Activated naive CD4-positive, alpha-beta T cell treated with anti-CD3 and anti-CD28 coated beads, Interleukin-2, amount 50 U/mL, for 16 hours (primary cell): ENCODE results near the gene PRDM5.
"Not testable (repeated sequence)": the region's sequence is repeated elsewhere in the genome, so short reads cannot be mapped to it uniquely, and the experiment has no call there.

ENCODE experiments used
- DNase-seq: peaks from one replicate; pipeline ENCODE4 v3.0.0-alpha.2; 2020

Gene PRDM5

DNA sequence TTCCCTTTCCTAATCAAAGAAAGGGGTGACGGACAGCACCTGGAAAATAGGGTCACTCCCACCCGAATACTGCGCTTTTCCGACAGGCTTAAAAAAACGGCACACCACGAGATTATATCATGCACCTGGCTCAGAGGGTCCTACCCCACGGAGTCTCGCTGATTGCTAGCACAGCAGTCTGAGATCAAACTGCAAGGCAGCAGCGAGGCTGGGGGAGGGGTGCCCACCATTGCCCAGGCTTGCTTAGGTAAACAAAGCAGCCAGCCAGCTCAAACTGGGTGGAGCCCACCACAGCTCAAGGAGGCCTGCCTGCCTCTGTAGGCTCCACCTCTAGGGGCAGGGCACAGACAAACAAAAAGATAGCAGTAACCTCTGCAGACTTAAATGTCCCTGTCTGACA is 180.9 kb downstream of the PRDM5 start:
- not testable (repeated sequence) for DNase-seq

DNA sequence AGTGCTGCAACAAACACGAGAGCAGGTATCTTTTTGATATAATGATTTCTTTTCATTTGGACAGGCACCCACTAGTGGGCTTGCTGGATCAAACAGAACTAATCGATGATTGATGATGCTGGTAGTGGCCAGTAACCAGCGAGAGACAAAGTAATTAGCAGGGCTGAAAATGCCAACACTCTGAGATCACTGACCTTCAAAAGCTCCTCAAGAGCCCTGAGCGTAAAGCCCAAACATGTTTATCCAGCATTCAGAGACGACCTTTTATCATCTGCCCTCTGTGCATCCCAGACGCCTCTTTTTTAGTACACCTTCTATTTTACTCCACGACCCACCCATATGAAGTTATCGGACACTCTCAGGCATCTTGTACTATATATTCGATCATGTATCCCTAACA is 186.2 kb downstream of the PRDM5 start:
- DNase-seq = no peak

DNA sequence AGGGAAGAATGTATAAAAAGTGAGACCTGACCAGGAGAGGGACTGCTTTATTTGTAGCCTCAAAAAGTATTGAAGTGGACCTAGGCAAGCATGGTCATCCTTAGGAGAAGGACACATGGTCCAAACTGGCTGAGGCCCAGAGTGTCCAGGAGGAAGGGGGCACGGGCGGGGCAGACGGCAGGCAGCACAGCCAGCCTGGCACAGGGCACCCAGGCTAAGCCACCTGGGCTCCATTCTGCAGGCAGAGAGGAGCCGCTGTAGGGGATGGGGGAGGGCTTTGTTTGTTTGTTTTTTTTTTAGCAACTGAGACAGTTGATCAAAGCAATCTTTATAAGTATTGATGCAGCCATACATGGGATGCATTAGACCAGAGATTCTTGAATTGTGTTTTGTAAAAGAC is 188.6 kb downstream of the PRDM5 start:
- no peak for DNase-seq

DNA sequence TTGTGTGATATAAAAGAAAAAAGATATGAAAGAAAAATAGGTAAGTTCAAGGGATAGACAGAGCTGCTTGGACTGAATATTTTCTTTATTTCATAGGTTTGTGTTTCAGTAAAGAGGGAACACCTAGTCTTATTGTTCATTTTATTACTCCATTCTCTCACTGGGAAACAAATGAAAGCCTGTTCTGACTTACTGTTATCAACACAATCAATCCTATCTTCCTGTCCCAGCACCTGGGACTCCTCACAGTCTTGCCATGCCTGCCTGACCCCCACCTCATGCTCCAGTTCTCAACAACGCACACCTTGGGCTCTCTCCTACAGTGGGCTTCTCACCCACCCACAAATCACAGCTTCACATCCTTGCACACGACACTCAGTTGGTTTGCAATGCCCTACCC is 189.5 kb downstream of the PRDM5 start:
- no peak for DNase-seq

DNA sequence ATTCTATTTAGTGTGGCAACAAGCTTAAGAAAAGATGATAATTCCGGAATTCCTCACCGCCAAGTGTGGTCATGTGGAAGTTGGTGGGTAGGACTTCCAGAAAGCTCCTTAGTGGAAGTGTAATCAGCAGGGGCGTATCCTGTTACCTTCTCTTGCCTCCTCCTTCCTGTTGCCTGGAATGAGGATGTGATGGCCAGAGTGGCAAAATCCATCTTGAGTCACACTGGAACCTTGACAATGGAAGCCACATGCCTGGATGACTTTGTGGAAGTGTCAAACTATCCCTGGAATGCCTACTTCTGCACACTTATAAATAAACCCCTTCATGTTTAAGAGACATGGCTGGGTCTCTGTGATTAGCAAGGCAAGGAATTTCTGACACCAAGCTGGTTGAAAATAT is 191.0 kb downstream of the PRDM5 start:
- no peak for DNase-seq

DNA sequence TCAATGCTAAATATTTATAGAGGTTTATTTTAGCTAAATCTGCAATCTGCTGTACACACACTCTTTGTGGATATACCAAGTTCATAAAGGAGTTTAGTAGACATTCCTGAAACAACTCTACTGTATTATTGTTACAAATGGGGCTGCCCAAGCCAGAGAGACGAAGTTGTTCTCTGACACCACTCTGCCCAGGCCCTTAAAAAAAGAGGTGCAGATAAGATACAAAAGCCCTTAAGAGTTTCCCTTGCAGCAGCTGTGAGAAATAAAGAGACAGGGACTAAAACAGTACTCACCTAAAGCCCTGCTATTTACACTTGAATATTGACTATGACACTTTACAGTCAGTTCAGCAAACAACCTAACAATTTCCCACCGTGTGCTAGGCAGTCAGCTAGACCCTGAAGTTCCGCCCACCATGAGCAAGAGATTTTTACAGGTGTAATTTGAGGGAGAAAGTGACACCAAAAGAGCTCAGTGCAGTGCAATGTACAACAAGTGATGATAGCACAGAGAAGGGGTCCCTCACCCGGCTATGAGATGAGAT is 191.7 kb downstream of the PRDM5 start:
- DNase-seq = no peak

DNA sequence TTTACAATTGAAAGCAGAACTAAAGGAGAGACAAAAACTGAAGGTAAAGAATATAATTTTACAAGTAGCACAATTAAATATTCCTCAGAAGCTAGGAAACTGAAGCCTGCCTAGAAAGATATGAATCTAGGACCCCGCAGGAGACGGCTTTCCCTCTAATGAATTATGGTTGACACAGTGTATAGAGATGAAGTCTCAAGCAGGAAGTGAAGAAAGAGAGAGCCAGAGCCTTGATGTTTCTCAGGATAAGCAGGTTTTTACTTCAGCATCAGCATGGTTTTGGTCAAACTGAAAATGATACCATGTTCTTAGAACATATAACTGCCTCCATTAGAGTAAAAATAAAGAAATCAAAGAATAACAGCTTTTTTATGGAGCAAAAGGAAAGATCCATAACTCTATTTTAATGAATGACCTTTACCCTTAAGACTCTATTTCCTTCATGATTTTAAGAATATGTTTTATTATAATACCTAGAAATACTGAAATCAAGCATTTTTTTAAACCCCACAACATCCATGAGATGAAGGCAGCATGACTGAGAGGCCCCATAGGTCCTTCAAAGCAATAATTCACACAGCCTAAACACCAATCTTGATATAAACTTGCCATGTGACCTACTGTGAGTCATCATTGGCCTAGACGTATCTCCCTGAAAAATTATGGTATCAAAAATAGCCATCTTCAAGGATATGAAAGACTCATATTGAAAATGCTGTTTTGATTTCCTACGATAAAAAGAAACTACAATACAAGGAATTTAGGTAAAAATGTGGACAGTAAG is 193.4 kb downstream of the PRDM5 start:
- no peak for DNase-seq

DNA sequence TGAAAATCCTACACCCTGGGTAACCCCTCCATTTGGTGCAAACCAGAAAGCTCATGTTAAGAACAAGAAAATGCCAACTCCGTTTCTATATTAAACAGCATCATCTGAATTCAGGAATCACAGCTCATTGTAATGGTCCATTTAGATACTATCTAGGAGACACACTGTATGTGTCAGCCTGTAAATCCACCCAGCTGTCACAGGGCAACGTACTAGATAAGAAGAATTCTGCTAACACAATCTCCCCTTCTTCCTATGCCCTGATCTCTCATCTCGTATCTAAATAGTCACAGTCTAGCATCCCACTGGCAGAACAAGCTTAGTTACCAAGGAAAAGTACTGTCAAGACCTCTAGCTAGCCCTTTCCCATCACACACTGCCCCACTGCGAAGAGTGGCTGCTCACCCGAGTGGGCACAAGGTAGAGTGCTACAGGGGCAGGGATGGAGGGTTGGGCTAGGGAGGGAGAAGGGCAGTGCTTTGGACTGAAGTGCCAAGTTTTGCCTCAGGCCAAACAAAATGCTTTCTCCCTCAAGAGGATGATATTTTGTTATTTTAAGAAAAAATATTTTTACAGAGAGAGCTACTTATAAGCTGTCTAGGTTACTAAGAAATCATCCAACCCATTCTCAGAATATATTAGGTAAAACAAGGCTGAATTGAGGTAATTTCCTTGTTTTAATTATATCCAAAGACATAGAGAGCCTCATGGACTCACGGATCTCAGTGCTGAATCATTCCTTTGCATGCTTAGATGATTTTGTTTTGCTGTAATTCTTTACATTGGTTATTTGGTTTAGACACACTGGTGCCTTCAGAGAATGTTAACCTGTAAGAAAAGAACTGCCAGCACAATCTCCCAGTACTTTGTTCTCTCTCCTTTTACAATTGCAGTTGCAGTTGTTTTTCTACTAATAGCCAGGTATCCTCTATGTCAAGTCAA is 196.6 kb downstream of the PRDM5 start:
- DNase-seq = no peak

DNA sequence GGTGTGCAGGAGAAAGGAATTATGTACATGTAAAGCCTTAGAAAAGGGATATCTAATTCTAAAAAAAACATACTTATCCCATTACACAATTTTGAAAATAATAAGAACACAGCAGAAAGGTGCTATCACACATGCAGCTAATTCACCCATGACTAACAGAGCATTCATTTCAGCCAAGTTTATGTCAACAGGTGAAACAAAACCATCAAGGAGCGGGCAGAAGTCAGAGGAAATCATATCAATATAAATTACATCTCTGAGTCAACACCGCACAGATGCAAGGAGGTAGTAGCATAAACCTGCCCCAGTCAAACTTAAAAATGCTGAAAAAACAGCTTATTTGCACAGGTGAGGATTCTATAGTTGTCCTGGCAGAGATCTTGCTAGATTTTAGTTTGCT is 197.9 kb downstream of the PRDM5 start:
- DNase-seq = no peak

DNA sequence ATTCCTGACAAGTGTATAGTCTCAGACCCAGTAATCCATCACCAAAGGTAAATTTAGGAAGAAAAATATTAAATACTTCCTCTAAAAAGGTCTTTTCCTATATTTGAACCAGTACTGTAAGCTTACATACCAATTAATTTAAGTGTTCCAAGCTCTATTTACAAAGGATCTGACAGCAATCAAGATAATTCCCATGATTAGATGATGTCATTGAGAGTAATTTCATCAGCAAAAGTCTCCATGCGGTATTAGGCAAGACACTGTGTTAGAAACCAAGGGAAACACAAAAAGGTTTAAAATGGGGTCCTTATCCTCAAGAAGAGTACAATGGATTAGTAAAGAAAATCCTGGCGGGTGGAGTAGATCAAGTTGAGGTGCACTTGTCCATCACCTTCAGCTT is 198.5 kb downstream of the PRDM5 start:
- DNase-seq = no peak

DNA sequence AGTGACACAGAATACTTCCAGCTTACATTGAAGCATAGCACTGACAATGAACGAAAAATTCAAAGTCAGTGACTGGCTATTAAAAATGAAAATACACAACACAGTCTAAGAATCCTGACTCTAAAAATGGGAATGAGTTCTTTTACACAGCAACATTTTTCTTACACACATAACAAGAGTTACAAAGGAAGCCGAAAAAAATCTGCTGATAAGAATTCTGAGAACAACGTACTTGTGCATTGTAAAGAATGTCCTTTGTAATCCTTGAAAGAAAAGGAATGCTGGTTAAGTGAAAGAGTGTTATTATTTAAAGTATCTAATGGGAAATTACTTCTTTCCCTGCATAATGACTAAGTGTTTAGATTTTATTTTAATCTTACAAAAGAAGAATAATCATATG is 199.4 kb downstream of the PRDM5 start:
- DNase-seq = no peak

DNA sequence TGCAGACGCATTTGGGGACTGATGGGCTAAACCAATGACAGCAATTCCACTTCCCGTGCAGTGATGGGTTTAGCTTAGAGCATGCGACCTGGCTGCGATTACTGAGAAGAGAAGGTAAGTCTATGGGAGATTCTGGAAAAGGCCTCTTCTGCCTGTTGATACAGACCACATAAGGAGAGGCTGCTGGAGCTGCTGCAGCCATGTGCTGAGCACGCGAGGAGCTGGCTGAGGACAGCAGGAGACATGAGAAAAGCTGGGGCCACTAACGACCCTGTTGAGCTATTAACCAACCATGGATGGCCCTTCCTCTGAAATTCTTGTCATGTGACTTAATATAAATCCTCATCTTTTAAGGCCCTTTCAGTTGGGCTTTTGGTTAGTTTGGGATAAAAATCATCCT is 199.9 kb downstream of the PRDM5 start:
- no peak for DNase-seq

DNA sequence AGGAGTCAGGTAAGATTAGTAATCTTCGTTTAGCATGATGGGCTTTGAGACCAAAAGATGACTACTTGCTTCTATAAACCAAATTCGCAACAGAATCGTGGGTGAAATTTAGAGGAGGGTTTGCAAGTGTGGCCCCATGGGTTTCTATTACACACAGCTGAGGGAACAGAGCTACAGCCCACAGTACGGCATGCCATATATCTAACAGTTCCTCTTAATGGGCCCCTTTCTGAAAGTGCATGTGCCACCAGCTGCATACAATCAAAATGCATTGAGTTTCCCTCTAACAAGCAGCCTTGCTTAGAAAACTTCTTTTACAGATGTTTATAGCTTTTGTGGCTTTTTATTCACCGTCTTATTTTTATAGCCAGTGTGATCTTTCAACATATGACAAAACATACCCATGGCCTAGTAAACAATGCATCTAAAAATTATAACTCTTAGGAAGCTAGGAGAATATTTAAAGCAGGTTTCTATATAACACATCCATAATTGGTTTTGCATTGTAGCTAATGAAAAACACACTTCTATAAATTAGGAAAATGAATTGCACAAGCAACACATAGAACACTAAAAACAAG is 202.1 kb downstream of the PRDM5 start:
- no peak for DNase-seq

DNA sequence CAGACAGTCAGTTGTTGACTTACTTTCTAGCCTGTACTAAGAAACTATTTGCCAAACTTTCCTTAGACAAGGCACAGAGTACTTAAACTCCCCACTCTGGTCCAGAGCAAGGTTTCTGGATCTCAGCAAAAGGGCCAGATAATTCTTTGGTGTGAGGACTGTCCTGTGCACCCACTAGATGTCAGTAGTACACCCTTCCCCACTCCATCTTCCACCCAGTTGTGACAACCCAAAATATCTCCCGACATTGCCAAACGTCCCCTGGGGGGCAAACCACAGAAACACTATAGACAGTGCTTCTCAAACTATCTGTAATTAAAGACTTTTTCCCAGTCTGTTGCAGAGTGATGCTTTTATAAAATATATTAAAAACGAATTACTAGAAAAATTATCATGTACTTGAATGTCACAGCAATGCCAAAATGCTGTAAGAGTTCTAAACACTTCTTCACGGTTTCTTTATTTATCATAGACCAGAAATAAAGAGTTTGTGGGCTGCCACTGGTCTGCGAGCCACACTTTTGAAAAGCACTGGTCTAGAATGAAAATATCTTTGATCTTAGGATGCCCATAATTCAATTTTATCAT is 203.5 kb downstream of the PRDM5 start:
- DNase-seq = no peak

DNA sequence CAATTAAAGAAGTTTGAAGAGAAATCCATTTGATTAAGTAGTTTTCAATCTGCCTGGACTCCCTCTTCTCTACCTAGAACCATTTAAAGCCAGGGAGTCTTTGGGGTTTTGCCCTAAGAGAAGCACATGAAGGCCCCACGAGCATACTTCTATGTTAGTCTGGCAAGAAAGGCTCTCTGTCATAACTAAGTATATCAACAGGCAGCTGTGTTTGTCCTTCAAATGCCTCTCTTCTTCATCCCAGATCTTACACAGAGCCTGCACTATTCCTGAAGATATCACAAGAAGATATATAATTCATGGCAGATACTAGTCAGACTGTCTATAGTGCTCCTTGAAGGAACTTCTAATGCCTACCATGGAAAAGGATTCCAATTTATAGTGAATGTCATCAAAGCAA is 206.2 kb downstream of the PRDM5 start:
- no peak for DNase-seq

DNA sequence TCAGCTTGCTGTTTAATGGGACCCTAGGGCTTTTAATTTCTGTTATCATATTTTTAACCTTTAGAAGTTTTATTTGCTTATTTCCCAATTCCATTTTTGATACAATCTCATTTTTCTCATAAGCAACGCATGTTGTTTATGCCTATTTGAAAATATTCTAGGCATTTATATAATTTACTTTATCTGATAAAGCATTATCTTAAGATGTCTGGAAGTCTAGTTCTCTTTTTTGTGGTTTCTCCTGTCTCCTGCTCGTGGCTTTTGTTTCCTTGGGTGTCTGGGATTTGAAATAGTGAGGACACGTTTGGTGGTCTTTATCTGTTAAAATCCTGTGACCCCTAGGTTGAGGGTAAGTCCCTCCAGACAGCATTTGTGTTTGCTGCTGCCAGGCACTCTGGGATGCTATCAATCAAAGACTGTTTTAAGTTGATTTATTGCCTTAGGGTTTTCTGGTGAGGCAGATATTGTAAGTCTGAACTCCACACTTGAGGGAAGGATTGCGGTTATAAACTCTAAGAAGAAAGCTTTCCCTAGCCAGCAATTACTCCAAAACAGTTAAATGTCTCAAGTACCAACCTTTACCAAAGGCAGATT is 208.0 kb downstream of the PRDM5 start:
- DNase-seq = no peak

DNA sequence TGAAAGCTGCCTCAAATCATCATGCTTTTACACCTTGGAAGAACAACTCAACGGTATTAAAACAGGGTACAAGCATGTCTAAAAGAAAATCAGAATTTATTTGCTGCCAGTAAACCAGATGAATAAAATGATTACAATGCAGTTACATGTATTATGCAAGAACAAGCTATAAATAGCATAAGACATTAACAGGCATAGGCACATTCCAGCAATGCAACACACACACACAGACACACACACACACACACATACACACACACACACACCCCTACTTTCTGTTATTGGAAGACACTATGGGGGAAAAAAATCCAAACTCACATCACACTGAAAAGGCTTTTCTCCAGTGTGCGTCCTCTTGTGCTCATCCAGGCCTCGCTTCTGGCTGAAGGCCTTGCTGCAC is 212.5 kb downstream of the PRDM5 start:
- no peak for DNase-seq

DNA sequence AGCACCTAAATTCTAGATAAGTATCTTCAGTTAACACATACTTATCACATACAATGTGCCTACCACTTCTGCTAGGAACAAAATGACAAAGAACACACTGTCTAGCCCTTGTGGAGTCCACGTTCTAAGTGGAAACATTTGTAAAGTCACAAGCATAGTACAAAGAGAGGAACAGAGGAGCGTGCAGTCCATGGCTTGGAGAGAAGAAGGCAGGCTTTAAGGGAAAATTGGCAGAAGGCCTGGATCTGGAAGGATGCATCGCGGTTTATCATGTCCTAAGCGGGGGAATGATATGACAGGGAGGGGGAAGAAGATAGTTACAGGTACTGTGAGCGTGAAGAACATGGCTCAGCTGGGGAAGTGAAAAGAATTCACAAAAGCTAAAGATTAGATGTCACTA is 218.0 kb downstream of the PRDM5 start:
- no peak for DNase-seq

DNA sequence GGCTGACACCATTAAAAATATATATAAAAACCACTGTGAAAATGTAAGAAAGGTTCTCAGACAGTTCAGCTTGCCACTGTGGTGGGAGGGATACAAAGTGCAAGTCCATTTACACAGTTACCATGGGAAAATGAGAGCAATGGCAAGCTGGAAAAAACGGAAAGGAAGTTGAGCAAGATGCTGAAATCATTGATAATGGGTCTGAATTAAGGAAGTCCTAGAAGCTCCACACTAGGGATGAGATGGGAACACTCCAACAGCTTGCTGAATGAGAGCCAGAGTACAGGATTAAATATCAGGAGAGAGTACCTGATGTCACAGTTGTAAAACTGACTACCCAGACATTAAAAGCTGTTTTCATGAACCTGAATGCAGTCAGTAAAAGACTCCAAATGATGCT is 218.6 kb downstream of the PRDM5 start:
- DNase-seq = no peak

DNA sequence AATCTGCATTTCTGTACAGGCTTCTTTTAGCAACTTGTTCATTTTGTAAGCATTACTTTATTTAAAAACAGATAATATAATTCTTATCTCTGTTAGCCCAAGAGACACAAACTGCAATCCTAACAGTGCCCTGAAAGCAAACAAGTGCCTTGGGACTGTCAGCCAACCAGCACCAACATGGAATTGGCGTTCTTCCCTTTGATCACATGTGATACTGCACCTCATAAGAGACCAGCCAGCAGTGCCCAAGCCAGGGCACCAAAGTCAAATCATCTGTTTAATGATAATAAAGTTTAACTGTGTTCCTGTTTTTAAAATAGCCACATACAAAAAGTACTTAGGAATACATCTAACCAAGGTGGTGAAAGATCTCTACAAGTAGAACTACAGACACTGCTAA is 223.2 kb downstream of the PRDM5 start:
- no peak for DNase-seq

DNA sequence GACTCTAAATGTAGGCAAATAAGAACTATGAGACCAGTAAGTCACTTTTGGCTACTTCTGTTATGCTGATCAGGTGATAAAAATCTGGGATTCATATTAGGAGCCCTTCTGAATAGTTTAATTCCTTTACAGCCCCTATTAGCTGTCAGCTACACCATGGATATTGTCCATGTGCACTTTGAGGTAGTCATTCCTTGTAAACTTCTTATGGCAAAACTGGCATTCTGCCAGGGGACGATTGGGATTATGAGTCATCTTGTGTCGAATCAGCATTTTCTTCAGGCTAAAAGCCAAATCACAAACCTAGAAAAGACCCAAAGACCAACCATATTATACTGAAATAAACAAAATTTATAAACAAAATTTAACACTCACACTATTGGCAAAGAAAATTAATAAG is 227.6 kb downstream of the PRDM5 start:
- no peak for DNase-seq

DNA sequence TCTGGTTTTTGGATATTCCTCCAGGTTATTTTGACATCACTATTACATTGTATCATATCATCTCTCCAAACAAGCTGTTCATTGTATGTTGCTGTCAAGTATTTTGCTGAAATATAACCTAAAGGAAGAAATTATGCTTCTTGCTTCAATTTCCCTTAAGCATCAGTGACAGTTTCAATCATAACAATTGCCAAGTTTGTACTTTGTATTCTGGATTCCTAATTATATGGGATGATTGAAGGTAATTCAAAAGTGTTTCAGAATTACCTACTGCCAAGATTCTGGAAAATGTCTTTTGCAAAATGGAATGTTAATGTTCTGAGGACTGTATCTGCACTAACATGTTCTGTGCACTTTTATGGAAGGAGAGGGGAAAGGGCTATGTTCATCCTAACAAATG is 228.7 kb downstream of the PRDM5 start:
- no peak for DNase-seq

DNA sequence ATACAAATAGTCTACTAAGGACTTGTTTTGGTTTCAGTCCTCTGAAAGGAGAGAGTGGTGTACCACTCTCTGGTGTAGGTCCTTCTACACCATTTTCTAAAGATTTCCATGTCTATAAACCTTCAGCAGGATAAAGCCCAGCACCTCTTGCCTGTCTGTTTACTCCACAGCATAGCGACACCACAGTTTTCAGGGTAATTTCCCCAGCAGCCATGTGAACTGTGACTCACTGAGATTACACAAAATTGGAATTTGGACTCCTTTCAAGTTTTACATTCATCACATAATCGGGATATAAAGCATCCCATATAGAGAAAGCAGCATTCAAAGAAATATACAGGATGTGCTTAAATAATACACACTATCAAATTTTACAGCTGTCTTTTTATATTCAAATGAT is 229.6 kb downstream of the PRDM5 start:
- DNase-seq = no peak
